Activated T-cell treated with anti-CD3 and anti-CD28 coated beads, Interleukin-2, amount 50 U/mL, for 1 hour (primary cell): ENCODE measurements around the gene ZNF445.
"Not testable (repeated sequence)": the region's sequence is repeated elsewhere in the genome, so short reads cannot be mapped to it uniquely, and the experiment has no call there.

Experiments used
- DNase-seq: peaks from one replicate; pipeline ENCODE4 v3.0.0-alpha.2; 2020

Gene ZNF445

GRCh38 chr3:44429459-44429858, 48.0 kb downstream of the ZNF445 start:
- no peak for DNase-seq

- no peak for DNase-seq
Measured at GRCh38 chr3:44428910-44429309, 48.6 kb downstream of the ZNF445 start.

DNA sequence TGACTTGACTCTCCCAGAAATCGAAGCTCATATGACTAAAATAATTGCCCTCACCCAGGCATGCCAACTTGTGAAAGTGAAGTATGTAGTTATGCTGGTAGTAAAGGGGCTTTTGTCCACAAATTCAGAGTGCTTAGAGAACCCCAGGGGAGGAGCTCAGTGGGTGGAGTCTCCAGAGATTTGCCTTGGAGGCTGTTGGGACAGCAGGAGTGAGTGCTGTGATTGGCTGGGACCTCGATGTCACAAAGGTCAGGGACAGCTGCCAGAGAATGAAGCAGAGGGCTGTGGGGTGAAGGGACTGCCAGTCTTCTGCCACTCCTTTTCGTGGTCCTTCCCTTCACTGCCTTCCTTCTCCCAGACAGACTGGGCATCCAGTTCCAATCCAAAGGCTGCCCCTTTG, 49.8 kb downstream of the ZNF445 start:
- no peak for DNase-seq

- no peak for DNase-seq
Measured at GRCh38 chr3:44424758-44425157, 52.7 kb downstream of the ZNF445 start.

- DNase-seq, result no peak
Measured at GRCh38 chr3:44421280-44421679, 56.2 kb downstream of the ZNF445 start.

DNA sequence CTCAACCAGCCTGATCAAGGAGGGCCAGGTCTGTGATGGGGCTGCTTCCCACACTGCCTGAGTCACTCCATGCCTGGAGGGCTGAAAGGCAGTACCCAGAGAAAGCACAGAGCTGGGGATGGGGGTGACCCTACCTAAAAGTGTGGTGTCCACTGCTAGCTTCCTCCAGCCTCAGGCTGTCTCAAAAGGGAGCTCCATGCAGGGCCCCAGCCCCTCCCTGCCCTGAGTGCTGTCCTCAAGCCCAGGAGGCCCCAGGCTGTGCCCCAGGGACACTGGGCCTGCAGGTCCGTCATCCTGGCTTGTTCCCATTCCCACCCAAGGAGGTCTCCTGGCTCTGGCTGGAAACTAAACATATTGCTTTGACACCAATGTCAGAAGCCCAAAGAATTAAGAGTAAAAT, 56.8 kb downstream of the ZNF445 start:
- DNase-seq, result no peak

DNA sequence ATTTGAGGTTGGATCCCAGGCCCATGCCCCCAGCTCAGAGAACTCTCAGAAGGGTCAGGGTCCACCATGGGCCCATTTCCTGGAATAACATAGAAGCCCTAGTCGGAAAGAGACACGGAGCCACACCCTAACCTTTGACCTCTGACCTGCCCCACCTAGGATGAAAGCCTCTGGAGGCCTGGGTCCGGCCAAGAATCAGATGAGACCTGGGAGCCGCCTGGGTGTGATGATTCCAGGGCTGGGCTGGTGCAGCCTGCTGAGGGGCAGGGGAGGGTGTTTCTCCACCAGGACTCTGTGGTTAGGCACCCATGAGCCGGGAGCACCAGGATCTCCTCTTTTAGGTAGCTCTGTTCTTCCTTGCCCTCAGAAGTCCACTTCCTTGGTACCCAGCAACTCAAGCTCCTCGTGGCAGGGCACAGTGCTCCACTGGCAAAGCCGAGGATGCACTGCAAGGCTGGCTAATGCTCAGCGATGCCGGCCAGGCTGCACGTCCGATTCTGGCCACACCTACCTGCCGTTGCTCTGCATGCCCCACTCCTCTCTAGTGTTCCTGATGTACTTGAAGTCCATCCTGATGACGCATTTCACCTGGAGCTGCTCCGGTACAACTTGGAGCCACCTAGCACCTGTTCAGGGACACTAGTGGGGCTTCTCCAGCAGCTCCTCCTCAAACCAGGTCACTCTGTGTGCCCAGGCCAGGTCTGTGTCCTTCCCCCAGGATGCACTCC, 57.4 kb downstream of the ZNF445 start:
- no peak for DNase-seq

DNA sequence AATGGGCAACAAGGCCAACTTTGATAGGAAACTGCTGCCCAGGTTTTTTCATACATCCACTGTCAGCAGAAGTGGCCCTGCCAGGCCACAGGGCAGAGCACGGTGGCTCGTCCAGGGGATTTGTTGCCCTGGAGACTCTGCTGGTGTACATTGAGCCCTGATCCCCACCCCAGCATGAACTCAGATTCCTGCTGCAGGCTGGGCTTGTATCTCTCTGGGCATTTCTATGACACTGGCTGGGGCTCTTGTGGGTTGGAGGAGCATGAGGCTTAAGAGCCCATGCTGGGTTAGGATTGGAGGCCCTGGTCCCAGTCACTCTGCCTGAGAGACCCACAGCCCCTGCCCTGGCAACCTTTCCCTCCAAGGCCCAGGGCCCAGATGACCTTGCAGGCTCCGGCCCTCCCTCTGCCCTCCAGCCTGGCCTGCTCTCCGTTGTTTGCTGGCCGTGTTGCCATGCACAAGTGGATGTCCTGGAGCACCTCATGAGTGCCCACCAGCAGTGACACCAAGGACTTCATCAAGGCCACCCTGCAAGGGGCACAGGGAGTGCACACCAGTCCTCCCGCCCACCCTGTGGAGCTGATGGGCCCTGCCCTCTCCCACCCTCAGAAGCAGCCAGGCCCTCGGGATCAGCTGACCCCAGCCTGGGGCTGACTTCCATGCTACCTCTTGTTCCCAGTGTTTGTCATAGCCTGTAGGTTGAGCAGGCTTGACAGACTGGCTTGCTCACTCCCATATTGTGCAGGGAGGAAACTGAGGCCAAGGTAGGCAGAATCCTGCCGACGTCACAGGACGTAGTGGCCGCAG, 58.2 kb downstream of the ZNF445 start:
- DNase-seq, result no peak

DNA sequence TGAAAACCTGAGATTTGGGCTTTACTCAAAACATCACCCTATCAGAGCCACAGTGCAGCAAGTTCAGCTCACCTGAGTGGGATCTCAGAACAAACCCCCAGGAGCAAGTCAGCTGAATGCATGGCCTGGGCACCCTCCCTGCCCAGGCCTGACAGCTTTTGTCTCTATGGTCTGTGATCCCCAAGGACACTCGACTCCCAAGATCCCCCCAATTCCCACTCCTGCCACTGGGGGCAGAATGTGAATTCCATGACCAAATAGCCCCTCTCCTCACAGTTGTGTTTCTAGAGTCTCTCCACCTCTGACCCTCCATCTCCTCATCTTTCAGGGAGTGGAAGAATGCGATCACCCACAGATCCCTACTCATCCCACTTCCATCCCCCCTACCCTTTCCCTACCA, 58.9 kb downstream of the ZNF445 start:
- no peak for DNase-seq

GRCh38 chr3:44418118-44418517, 59.4 kb downstream of the ZNF445 start:
- not testable (repeated sequence) for DNase-seq

- DNase-seq, result no peak
Measured at GRCh38 chr3:44416031-44417030, 61.1 kb downstream of the ZNF445 start.

DNA sequence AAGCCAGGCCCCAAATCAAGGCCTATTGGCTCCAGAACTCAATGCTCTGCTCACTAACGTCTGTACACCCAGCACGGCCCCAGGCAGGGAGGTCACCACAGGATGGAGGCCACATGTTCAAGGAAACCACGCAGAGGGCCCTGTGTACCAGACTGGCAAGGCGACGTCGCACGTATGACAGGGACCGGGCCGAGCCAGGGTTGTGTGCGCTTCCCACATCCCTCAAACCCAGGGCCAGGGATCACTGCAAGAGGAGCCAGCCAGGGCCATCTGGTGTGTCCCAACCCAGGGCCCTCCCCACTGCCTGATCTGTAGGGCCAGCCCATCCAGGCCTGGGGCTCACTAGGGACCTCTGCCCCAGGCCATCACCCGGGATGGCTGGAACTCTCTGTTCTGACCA, 62.0 kb downstream of the ZNF445 start:
- no peak for DNase-seq

DNA sequence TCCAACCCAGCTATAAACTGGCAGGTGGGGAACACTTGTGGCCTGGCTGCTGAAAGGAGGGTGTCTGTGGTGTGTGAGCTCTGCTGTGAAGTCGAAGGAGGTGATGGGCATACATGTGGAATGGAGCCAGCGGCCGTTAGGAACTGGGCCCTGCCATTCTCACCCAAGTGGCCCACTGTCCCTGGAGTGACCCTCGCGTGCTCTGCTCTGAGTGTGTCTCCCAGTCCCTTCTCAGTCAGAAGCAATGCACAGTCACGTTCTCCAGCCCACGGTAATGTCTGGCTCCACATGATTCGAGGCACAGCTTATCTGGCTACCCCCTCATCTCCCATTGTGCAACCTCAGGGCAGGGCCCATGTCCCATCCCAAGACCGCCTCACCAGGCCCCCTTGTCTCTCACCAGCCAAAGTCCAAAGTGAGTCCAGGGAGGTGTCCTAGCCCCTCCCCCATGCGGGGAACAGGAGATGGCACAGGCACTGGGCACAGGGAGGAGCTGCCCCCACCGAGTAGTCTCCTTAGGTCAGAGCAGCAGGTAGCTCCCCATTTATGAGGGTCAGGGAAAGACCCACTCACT, 62.9 kb downstream of the ZNF445 start:
- no peak for DNase-seq

GRCh38 chr3:44412365-44412764, 65.1 kb downstream of the ZNF445 start:
- DNase-seq, result no peak

- DNase-seq, result no peak
Measured at GRCh38 chr3:44411031-44411645, 66.3 kb downstream of the ZNF445 start.

DNA sequence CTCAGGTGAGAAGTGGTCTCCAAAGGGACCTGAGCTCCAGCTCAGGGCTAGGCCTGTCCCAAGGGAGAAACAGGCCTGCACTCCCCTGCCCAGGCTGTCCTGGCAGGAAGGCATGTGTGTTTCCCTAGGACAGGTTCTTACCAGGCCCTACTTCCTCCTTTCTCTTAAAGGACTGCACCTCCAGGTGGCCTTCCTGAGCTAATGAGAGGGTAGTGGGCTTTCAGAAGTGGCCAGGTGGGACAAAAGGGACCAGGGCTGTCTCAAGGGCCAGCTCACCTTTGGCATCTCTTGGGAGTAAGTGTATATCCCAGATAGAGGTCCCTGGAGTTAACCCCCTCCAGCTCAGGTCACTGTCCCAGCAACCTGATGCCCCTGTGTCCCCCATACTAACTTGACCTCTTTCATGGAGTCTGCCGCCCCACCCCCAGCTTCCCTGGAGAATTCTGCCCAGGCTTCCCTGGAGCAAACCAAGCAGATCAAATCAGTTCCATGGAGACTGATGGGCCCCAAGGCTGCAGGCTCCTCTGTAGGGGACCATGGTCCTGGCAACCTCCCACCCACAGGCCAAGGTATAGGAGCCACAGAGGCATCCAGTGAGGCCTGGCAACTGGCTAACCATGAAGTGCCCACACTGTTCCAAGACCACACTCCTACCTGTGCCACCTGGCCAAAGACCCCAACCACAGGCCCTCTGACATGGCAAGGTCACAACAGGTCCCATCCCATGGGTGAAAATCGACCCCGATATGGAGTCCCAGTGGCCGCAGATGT, 67.6 kb downstream of the ZNF445 start:
- no peak for DNase-seq

DNA sequence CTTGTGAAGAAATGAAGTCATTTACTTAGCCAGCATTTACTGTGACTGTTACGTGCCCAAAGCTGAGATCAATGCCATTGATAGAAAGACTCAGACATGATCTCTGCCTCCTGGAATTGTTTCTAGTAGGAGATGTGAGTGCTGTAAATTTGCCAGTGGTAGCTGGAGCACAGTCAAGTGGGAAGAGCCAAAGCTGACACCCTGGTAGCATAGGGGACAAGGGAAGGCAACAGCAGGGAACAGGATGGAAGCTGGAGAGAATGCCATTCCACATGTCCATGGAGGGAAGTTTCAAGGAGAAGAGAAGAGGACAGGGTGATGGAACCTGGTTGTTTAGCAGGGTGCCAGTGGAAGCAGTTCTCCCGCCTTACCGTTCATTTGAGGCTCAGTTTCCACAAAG, 74.9 kb downstream of the ZNF445 start:
- DNase-seq, result no peak

- no peak for DNase-seq
Measured at GRCh38 chr3:44400771-44401170, 76.7 kb downstream of the ZNF445 start.

GRCh38 chr3:44398853-44399252, 78.6 kb downstream of the ZNF445 start:
- no peak for DNase-seq

DNA sequence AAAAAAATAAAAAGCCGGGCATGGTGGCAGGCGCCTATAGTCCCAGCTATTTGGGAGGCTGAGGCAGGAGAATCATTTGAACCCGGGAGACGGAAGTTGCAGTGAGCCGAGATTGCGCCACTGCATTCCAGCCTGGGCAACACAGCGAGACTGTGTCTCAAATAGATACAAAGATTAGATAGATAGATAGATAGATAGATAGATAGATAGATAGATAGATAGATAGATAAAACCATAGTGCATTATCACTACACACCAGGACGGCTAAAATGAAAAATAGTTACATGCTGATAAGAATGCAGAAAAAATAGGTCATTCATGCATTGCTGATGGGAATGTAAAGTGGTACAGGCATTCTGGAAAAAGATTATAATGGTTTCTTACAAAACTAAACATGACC, 79.2 kb downstream of the ZNF445 start:
- not testable (repeated sequence) for DNase-seq
